Panc1 (cell line): ENCODE results near the gene MTF2.

Source experiments
- CTCF ChIP-seq: fragments of 450-650 bp; IDR thresholded peaks from 2 replicates; pipeline ENCODE4 v1.5.1; 2017; ENCODE audit warnings: mild to moderate bottlenecking
- POLR2AphosphoS5 ChIP-seq: IDR thresholded peaks from 2 replicates; pipeline ENCODE4 v1.6.1; 2012; ENCODE audit warnings: mild to moderate bottlenecking, low read depth, low read length, moderate library complexity

- no peak for TF ChIP-seq CTCF
- no peak for TF ChIP-seq POLR2AphosphoS5
These were observed 107.6 kb downstream of the MTF2 start for GRCh38 chr1:93186667-93187066.
